Mesenchymal stem cell (in vitro differentiated cells and primary cell): ENCODE measurements around the gene PCDH15.

Experiments
- DNase-seq: peaks from one replicate; pipeline ENCODE4 v3.0.0-alpha.2; 2013
- H2AFZ ChIP-seq: one replicate; pipeline ENCODE4 v1.6.1; 2013; ENCODE audit warnings: low read depth, mild to moderate bottlenecking, control low read depth, inconsistent platforms, low read length, moderate library complexity
- H2AK5ac ChIP-seq: 2 replicates; pipeline ENCODE4 v1.6.1; 2013; ENCODE audit warnings: low read length, moderate library complexity, mild to moderate bottlenecking, inconsistent platforms; ENCODE audit not compliant: severe bottlenecking
- H2BK120ac ChIP-seq: one replicate; pipeline ENCODE4 v1.6.1; 2013; ENCODE audit warnings: low read depth, mild to moderate bottlenecking, inconsistent platforms, low read length, moderate library complexity
- H2BK12ac ChIP-seq, 2 experiments: one replicate each; pipeline ENCODE4 v1.6.1; 2013; ENCODE audit warnings: inconsistent platforms in 2 of 2, low read length in 2 of 2, mild to moderate bottlenecking in 2 of 2, moderate library complexity in 2 of 2, control low read depth in 1 of 2
- H2BK15ac ChIP-seq: one replicate; pipeline ENCODE4 v1.6.1; 2013; ENCODE audit warnings: mild to moderate bottlenecking, low read depth, inconsistent platforms; ENCODE audit not compliant: poor library complexity, severe bottlenecking
- H2BK5ac ChIP-seq: 2 replicates; pipeline ENCODE4 v1.6.1; 2013; ENCODE audit warnings: low read depth, mild to moderate bottlenecking, low read length, control low read depth, inconsistent platforms; ENCODE audit not compliant: poor library complexity, severe bottlenecking
- H3K14ac ChIP-seq, 2 experiments: one replicate each; pipeline ENCODE4 v1.6.1; 2013; ENCODE audit warnings: inconsistent platforms in 2 of 2, low read length in 2 of 2, control low read depth in 1 of 2, mild to moderate bottlenecking in 1 of 2, moderate library complexity in 1 of 2
- H3K18ac ChIP-seq, 2 experiments: one replicate each; pipeline ENCODE4 v1.6.1; 2013; ENCODE audit warnings: inconsistent platforms in 2 of 2, low read length in 2 of 2, control low read depth in 1 of 2, low read depth in 1 of 2, mild to moderate bottlenecking in 1 of 2
- H3K23ac ChIP-seq, 2 experiments: one replicate each; pipeline ENCODE4 v1.6.1; 2013; ENCODE audit warnings: inconsistent platforms in 2 of 2, low read length in 2 of 2, mild to moderate bottlenecking in 2 of 2, moderate library complexity in 2 of 2, control low read depth in 1 of 2
- H3K27ac ChIP-seq: 2 replicates; pipeline ENCODE4 v1.5.1; 2013; ENCODE audit warnings: mild to moderate bottlenecking, moderate library complexity, low read length, control low read depth, inconsistent platforms; ENCODE audit not compliant: poor library complexity, severe bottlenecking
- H3K27me3 ChIP-seq, 2 experiments: 2 replicates each; pipeline versions ENCODE4 v1.6.1 to v1.7.0; 2013; ENCODE audit warnings: low read length in 2 of 2, mild to moderate bottlenecking in 2 of 2, moderate library complexity in 2 of 2, control low read depth in 1 of 2, inconsistent platforms in 1 of 2; ENCODE audit not compliant: control insufficient read depth in 1 of 2, insufficient read depth in 1 of 2
- H3K36me3 ChIP-seq, 2 experiments: 2 replicates each; pipeline versions ENCODE4 v1.6.1 to v1.7.0; 2013; ENCODE audit warnings: low read length in 2 of 2, control low read depth in 1 of 2, inconsistent platforms in 1 of 2, low read depth in 1 of 2, mild to moderate bottlenecking in 1 of 2; ENCODE audit not compliant: insufficient read depth in 2 of 2, control insufficient read depth in 1 of 2
- H3K4ac ChIP-seq, 2 experiments: one replicate each; pipeline ENCODE4 v1.6.1; 2013; ENCODE audit warnings: inconsistent platforms in 2 of 2, low read length in 2 of 2, mild to moderate bottlenecking in 2 of 2, moderate library complexity in 2 of 2, control low read depth in 1 of 2, low read depth in 1 of 2
- H3K4me1 ChIP-seq: 2 replicates; pipeline ENCODE4 v1.6.1; 2013; ENCODE audit warnings: low read depth, low read length, control low read depth; ENCODE audit not compliant: control insufficient read depth, insufficient read depth
- H3K4me2 ChIP-seq: 2 replicates; pipeline ENCODE4 v1.6.1; 2013; ENCODE audit warnings: low read length, mild to moderate bottlenecking, inconsistent platforms; ENCODE audit not compliant: poor library complexity, severe bottlenecking
- H3K4me3 ChIP-seq, 2 experiments: 2 replicates each; pipeline versions ENCODE4 v1.5.1 to v1.7.0; 2013; ENCODE audit warnings: low read length in 2 of 2, mild to moderate bottlenecking in 2 of 2, control low read depth in 1 of 2, low read depth in 1 of 2; ENCODE audit not compliant: insufficient read depth in 1 of 2
- H3K79me1 ChIP-seq: replicated peaks from 2 replicates; pipeline ENCODE4 v1.6.1; 2013; ENCODE audit warnings: mild to moderate bottlenecking, control low read depth, low read length, inconsistent platforms; ENCODE audit not compliant: poor library complexity, severe bottlenecking
- H3K9ac ChIP-seq: 2 replicates; pipeline ENCODE4 v1.7.0; 2013; ENCODE audit warnings: mild to moderate bottlenecking, low read length, moderate library complexity
- H3K9me3 ChIP-seq: 2 replicates; pipeline ENCODE4 v1.7.0; 2013; ENCODE audit warnings: mild to moderate bottlenecking, low read length; ENCODE audit not compliant: control insufficient read depth
- H4K8ac ChIP-seq: one replicate; pipeline ENCODE4 v1.6.1; 2013; ENCODE audit warnings: inconsistent platforms, mild to moderate bottlenecking, low read length, moderate library complexity
- H4K91ac ChIP-seq: one replicate; pipeline ENCODE4 v1.6.1; 2013; ENCODE audit warnings: mild to moderate bottlenecking, low read length, inconsistent platforms
- WGBS: methylation state at CpG from one replicate; pipeline ENCODE4 v1.1.7; 2013; ENCODE audit warnings: mixed read lengths; 5-methylcytosine and 5-hydroxymethylcytosine counted together

PCDH15 gene

GRCh38 chr10:54745436-54745835 is 55.6 kb downstream of the PCDH15 start:
- Histone ChIP-seq H3K4me2 (no peak overlapping the region), H3K14ac (no peak overlapping the region), H2AFZ (no peak overlapping the region), H3K9ac (no peak overlapping the region), H3K23ac (no peak overlapping the region), H3K27ac (no peak overlapping the region), H2BK120ac (no peak overlapping the region), H3K27me3 (no peaks in the 10 kb centered on the region), H4K91ac (no peak overlapping the region), H4K8ac (no peak overlapping the region), H2AK5ac (no peak overlapping the region), H2BK15ac (no peak overlapping the region), H2BK5ac (no peak overlapping the region), H3K9me3 (no peaks in the 10 kb centered on the region), H3K79me1 (no peaks in the 10 kb centered on the region), H3K36me3 (no peaks in the 10 kb centered on the region), H2BK12ac (no peak overlapping the region), H3K4me1 (no peaks in the 10 kb centered on the region), H3K18ac (no peak overlapping the region), H3K4me3 (no peak overlapping the region), H3K4ac (no peak overlapping the region)
- no peak for DNase-seq
- 95% methylated on average over 1 of the region's 2 CpGs for WGBS

- Histone ChIP-seq H3K4me1 (no peaks in the 10 kb centered on the region), H3K9me3 (no peaks in the 10 kb centered on the region), H3K4ac (no peak overlapping the region), H3K9ac (no peak overlapping the region), H2BK12ac (no peak overlapping the region), H4K91ac (no peak overlapping the region), H2AK5ac (no peak overlapping the region), H2BK120ac (no peak overlapping the region), H3K4me2 (no peak overlapping the region), H3K79me1 (no peaks in the 10 kb centered on the region), H3K27me3 (no peaks in the 10 kb centered on the region), H3K14ac (no peak overlapping the region), H3K36me3 (no peaks in the 10 kb centered on the region), H3K4me3 (no peak overlapping the region), H2BK15ac (no peak overlapping the region), H2BK5ac (no peak overlapping the region), H3K27ac (no peak overlapping the region), H3K23ac (no peak overlapping the region), H3K18ac (no peak overlapping the region), H2AFZ (no peak overlapping the region), H4K8ac (no peak overlapping the region)
- 93% methylated on average over 4 of the region's 4 CpGs for WGBS
- DNase-seq = no peak
Measured at GRCh38 chr10:54742416-54742815, 58.6 kb downstream of the PCDH15 start.

DNA sequence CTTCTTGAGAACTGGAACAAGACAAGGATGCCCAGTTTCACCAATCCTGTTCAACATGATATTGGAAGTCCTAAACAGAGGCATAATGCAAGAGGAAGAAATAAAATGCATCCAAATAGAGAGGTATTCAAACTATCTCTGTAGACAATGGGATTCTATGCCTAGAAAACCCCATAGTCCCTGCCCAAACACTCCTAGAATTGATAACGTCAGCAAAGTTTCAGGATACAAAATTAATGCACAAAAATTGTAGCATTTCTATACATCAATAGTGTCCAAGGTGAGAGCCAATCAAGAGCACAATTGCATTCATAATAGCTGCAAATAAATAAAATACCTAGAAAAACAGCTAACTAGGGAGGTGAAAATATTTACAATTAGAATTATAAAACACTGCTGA is 72.5 kb downstream of the PCDH15 start:
- Histone ChIP-seq H3K14ac (no peak overlapping the region), H2AK5ac (no peak overlapping the region), H3K4me3 (no peak overlapping the region), H4K91ac (no peak overlapping the region), H3K4me1 (no peaks in the 10 kb centered on the region), H2BK12ac (no peak overlapping the region), H3K36me3 (no peaks in the 10 kb centered on the region), H3K23ac (no peak overlapping the region), H3K27me3 (no peaks in the 10 kb centered on the region), H3K9me3 (peaks cover 5% of the 10 kb centered on the region), H2BK120ac (no peak overlapping the region), H3K4ac (no peak overlapping the region), H3K27ac (no peak overlapping the region), H2AFZ (no peak overlapping the region), H3K9ac (no peak overlapping the region), H2BK15ac (no peak overlapping the region), H3K18ac (no peak overlapping the region), H4K8ac (no peak overlapping the region), H2BK5ac (no peak overlapping the region), H3K4me2 (no peak overlapping the region), H3K79me1 (no peaks in the 10 kb centered on the region)
- no peak for DNase-seq
- WGBS = 92% methylated on average over 1 of the region's 1 CpG

DNA sequence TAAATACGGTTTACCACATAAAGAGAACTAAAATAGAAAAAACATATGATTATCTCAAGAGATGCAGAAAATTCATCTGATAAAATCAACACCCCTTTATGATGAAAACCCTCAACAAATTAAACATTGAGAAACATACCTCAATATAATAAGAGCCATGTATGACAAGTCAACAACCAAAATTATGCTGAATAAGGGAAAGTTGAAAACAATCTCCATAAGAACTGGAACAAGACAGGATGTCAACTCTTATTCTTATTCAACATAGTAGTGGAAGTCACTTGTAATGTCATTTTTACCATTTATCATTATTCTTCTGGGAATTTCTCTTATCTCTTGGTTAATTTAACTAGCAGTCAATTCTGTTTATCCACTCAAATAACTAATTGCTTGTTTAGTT is 79.0 kb downstream of the PCDH15 start:
- no peak overlapping the region for H2BK5ac ChIP-seq
- no peak overlapping the region for H3K27ac ChIP-seq
- no peak overlapping the region for H3K4me2 ChIP-seq
- no peak overlapping the region for H2AK5ac ChIP-seq
- H3K14ac ChIP-seq = no peak overlapping the region
- no peak overlapping the region for H2BK12ac ChIP-seq
- H4K8ac ChIP-seq = no peak overlapping the region
- H3K9me3 ChIP-seq = peaks cover 9% of the 10 kb centered on the region
- no peaks in the 10 kb centered on the region for H3K4me1 ChIP-seq
- no peak overlapping the region for H3K9ac ChIP-seq
- H2BK120ac ChIP-seq = no peak overlapping the region
- H3K23ac ChIP-seq = no peak overlapping the region
- 100% methylated on average over 1 of the region's 1 CpG for WGBS
- DNase-seq = no peak
- H3K27me3 ChIP-seq = no peaks in the 10 kb centered on the region
- H4K91ac ChIP-seq = no peak overlapping the region
- H2AFZ ChIP-seq = no peak overlapping the region
- no peaks in the 10 kb centered on the region for H3K36me3 ChIP-seq
- no peak overlapping the region for H2BK15ac ChIP-seq
- no peak overlapping the region for H3K4ac ChIP-seq
- H3K18ac ChIP-seq = no peak overlapping the region
- no peaks in the 10 kb centered on the region for H3K79me1 ChIP-seq
- no peak overlapping the region for H3K4me3 ChIP-seq
